Measurements from ENCODE around the gene NAALADL2. TPM values are rescaled to one million over a fixed set of nuclear protein-coding genes. Genes with fewer than 3 reads are reported as not detected.

NAALADL2 gene
- total RNA-seq, 3 donors from 2014 or later = 18.4 to 43.9 (median 20.8) TPM

DNA sequence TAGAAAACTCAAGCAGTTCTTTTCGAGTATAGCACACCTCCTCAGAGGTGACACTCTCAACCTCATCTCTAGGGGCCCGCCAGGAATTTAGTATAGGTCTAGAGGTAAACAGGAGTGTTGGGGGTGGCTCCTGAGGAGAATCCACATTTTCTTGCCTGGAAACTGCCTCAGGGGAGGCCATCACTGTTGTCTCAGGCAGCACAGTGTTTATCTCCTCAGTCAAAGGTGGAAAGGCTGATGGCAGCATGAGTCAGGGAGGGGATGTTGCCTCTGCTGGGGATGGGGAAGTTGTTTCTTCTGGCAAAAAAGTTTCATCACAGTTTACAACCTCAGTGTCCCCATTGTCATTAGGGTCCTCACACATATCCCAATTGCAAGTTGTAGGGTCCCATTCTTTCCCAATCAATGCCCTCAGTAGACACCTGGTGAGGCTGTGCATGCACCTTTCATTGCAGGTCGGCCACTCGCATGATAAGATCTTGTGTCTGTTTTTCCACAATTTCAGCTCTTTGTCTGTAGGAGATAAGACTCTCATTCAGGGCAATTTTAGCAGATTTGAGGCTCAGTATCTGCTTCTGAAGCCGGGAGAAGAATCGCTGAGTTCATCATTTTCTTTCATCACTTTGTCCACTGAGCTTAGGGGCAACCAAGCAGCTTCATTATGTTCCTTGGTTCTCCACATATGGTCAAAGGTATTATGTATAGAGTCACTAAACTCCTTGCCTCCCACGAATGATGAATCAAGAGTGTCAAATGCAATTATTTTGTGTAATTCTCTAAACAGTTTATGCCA is 25.8 kb downstream of the NAALADL2 start:
- ATAC-seq = no peak
- Histone ChIP-seq H3K36me3 (ENCODE audit: low read depth) (no peaks in the 10 kb centered on the region), H3K4me1 (ENCODE audit: low read depth) (no peaks in the 10 kb centered on the region), H3K9me3 (no peaks in the 10 kb centered on the region), H3K4me3 (no peak overlapping the region)
- intact Hi-C loops (cut with DNase I, micrococcal nuclease) = no loop called here
- DNase-seq = no peak
- TF ChIP-seq, protein P1, sequence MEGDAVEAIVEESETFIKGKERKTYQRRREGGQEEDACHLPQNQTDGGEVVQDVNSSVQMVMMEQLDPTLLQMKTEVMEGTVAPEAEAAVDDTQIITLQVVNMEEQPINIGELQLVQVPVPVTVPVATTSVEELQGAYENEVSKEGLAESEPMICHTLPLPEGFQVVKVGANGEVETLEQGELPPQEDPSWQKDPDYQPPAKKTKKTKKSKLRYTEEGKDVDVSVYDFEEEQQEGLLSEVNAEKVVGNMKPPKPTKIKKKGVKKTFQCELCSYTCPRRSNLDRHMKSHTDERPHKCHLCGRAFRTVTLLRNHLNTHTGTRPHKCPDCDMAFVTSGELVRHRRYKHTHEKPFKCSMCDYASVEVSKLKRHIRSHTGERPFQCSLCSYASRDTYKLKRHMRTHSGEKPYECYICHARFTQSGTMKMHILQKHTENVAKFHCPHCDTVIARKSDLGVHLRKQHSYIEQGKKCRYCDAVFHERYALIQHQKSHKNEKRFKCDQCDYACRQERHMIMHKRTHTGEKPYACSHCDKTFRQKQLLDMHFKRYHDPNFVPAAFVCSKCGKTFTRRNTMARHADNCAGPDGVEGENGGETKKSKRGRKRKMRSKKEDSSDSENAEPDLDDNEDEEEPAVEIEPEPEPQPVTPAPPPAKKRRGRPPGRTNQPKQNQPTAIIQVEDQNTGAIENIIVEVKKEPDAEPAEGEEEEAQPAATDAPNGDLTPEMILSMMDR (IDR thresholded peaks at IDR 0.05) = no peak

DNA sequence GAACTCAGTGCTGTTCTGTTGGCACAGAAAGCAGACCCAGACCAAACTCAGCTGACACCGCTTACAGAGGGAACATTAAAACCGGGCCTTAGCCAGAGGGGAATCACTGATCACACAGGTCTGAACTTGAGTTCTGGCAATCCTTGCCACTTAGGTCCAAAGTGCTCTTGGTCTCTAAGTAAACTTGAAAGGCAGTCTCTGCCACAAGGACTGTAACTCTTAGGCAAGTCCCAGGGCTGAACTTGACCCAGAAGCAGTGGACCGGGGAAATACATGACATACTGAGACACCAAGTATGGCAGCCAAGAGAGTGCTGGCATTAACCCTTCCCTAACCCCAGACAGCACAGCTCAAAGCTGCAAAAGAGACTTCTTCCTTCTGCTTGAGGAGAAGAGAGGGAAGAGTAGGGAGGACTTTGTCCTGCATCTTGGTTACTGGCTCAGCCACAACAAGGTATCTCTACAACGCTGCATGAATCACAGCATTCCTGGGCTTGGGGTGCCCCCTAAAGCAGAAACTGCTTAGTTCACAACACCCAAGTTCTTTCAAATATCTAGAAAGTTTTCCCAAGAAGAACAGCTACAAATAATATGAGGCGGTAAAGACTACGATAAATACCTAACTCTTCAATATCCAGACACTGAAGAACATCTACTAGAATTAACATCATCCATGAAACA is 32.5 kb downstream of the NAALADL2 start:
- no peak overlapping the region for H3K4me3 ChIP-seq
- no peak for DNase-seq
- no peak for ATAC-seq
- no peaks in the 10 kb centered on the region for H3K4me1 ChIP-seq (ENCODE audit: low read depth)
- no peaks in the 10 kb centered on the region for H3K36me3 ChIP-seq (ENCODE audit: low read depth)
- intact Hi-C loops (cut with DNase I, micrococcal nuclease) = no loop called here
- TF ChIP-seq, protein P1 (IDR thresholded peaks at IDR 0.05) = no peak
- peaks cover 9% of the 10 kb centered on the region for H3K9me3 ChIP-seq

DNA sequence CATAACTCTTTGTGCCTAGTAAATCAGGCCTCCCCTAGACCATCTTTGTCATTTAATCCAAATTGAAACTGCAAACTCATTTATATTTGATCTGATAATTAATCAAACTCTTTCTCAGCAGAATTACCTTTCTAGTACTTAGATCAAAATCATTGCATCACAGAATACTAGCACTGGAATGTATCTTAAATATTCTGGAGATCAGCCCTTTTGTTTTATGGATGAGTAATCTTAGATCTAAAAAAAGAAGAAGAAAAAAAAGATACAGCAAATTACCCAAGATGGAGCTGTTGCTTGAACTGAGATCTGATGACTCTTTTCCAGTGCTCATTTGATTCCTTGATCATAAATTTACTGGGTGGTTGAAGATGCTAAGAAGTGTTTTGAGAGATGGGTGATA is 47.9 kb downstream of the NAALADL2 start:
- H3K4me3 ChIP-seq = no peak overlapping the region
- ATAC-seq = no peak
- no peaks in the 10 kb centered on the region for H3K4me1 ChIP-seq (ENCODE audit: low read depth)
- DNase-seq = no peak
- H3K9me3 ChIP-seq = no peaks in the 10 kb centered on the region
- intact Hi-C loops (cut with DNase I, micrococcal nuclease) = no loop called here
- TF ChIP-seq, protein P1 (IDR thresholded peaks at IDR 0.05) = no peak
- no peaks in the 10 kb centered on the region for H3K36me3 ChIP-seq (ENCODE audit: low read depth)

DNA sequence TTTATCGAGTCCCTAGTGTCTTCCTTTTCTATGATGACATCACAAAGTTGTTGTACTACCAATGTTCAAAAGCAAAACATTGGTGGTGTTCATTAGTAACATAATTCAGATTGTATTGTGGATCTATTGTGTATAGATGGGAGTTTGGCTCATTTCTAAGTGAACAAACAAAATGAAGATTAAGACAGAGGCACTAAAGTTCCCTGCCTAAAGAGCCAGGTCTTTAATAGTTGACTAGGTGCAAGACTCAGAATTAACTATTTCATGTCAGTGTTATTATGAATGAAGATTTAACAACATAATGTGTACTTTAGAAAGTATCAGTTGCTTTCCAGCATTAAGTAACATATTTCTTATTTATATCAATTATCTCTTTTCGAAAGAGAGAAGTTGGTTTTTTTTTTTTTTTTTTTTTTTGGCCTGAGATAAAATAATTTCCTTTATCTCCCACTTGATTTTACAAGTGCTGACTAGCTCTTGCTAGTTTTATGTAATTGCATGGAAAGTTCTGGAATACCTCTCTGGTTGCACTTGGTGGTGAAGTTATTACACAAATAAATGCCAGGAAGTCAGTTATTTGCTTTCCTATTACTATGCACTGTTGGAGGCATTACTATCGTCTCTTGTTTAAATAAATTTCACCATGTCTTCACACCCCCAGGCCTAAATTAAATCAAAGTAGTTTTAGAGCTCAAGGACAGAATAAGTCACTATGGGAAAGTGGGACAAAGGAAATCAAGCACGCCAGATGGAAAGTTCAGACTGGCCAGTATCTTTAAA is 48.7 kb downstream of the NAALADL2 start:
- no peaks in the 10 kb centered on the region for H3K36me3 ChIP-seq (ENCODE audit: low read depth)
- intact Hi-C loops (cut with DNase I, micrococcal nuclease) = no loop called here
- no peak for ATAC-seq
- no peak for DNase-seq
- H3K4me3 ChIP-seq = no peak overlapping the region
- H3K9me3 ChIP-seq = no peaks in the 10 kb centered on the region
- TF ChIP-seq, protein P1 (IDR thresholded peaks at IDR 0.05) = no peak
- no peaks in the 10 kb centered on the region for H3K4me1 ChIP-seq (ENCODE audit: low read depth)

DNA sequence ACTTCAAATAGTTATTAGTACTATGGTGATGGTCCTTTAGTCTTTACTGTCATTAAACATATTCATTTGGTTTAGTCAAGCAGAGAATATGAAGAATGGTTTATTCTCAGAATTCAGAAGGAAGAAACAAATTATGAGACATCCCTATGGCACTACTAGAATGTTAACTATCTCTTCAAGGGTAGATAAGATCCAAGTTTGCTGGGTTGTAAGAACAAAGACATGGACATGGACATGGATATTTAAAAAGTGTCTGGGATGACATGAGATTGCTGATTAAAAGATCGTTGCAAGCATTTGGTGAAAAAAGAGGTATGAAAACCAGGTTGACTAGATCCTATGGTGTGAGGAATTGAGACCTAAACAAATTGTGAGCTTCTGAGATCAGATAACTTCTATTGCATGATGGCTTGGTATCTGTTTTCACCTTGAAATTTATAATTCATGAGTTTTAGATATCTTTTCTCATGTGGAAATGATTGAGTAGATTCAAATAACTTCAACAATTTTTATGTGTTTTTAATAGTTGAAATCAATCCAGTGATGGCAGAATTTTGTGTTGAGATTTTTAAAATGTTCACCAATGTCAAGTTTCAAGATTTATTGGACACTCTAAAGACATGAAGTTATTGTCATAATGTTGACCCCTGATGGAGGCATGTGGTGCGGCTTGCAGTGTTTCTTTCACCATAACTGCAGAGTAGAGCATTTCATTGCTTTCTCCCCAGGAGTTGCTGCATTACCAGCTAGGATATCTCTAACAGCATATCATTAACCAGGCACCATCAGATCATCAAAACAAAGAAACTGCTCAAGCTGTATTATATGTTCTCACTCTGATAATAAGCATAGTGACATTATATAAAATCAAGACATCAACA is 72.6 kb downstream of the NAALADL2 start:
- intact Hi-C loops (cut with DNase I, micrococcal nuclease) = no loop called here
- TF ChIP-seq, protein P1 (IDR thresholded peaks at IDR 0.05) = no peak
- ATAC-seq = no peak
- no peaks in the 10 kb centered on the region for H3K36me3 ChIP-seq (ENCODE audit: low read depth)
- H3K4me1 ChIP-seq (ENCODE audit: low read depth) = no peaks in the 10 kb centered on the region
- no peak for DNase-seq
- no peaks in the 10 kb centered on the region for H3K9me3 ChIP-seq
- no peak overlapping the region for H3K4me3 ChIP-seq

Data from mucosa of descending colon (tissue), 3 donors.